AG04450 (cell line): ENCODE measurements around the gene JMJD7. TPM values are rescaled to one million over a fixed set of nuclear protein-coding genes. Genes with fewer than 3 reads are reported as not detected.

Experiments used
- CTCF ChIA-PET: fragments of 300-600, 350-600 bp; formaldehyde crosslinking; extraction: SDS; loops from one replicate; lab custom pipeline; 2022; ENCODE audit warnings: antibody characterized with exemption, inconsistent platforms; lab: Charles Lee
- POLR2A ChIA-PET: fragments of 350-600 bp; formaldehyde crosslinking; extraction: SDS; loops from one replicate; lab custom pipeline; 2021; ENCODE audit warnings: antibody characterized with exemption, inconsistent platforms; lab: Yijun Ruan, JAX
- DNase-seq: peaks from one replicate; pipeline ENCODE4 v3.0.0-alpha.2; 2011; ENCODE audit warnings: low read depth, low spot score
- H3K27ac ChIP-seq: one replicate; pipeline ENCODE4 v1.5.1; 2012; ENCODE audit warnings: low read depth, low read length, control low read depth
- H3K27me3 ChIP-seq: one replicate; pipeline ENCODE4 v1.6.0; 2012; ENCODE audit warnings: low read length; ENCODE audit not compliant: control insufficient read depth, insufficient read depth
- H3K4me3 ChIP-seq: 2 replicates; pipeline ENCODE4 v1.5.1; 2011; ENCODE audit warnings: mild to moderate bottlenecking, low read depth, low read length, control low read depth
- H3K9me3 ChIP-seq: 2 replicates; pipeline ENCODE4 v1.5.1; 2012; ENCODE audit warnings: low read length; ENCODE audit not compliant: control insufficient read depth, insufficient read depth
- polyA plus RNA-seq: library from polyadenylated mRNA; depleted of rRNA; stranded (reverse); fragments of >200 nt; gene quantifications from 2 replicates; pipeline ENCODE4 v1.2.3, GENCODE V29; 2011
- TF ChIP-seq, protein P1 (sequence below): IDR thresholded peaks from 2 replicates; pipeline ENCODE4 v1.5.1; 2011; ENCODE audit warnings: low read depth, low read length, control low read depth, inconsistent platforms

The JMJD7 gene
- polyA plus RNA-seq, 1 experiment: 5.1 TPM

DNA sequence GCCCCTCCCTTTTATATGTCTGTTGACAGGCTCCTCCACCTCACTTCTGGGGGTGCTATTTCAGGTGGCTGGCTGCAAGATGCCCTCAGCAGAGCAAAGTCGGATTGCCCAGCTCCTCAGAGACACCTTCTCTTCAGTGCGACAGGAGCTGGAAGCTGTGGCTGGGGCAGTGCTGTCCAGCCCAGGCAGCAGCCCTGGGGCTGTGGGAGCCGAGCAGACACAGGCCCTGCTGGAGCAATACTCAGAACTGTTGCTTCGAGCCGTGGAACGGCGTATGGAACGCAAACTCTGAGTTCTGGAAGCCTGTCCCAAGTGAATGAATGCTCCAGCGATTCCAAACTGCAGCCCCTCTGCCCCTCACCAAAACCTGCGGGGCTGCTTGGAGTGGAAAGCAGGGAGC, 2.7 kb upstream of the JMJD7 start:
- Histone ChIP-seq H3K4me3 (no peak overlapping the region), H3K9me3 (no peaks in the 10 kb centered on the region; the same call in 1 of the 2 replicates), H3K27ac (no peak overlapping the region), H3K27me3 (no peaks in the 10 kb centered on the region)
- DNase-seq: no peak
- TF ChIP-seq, protein P1, sequence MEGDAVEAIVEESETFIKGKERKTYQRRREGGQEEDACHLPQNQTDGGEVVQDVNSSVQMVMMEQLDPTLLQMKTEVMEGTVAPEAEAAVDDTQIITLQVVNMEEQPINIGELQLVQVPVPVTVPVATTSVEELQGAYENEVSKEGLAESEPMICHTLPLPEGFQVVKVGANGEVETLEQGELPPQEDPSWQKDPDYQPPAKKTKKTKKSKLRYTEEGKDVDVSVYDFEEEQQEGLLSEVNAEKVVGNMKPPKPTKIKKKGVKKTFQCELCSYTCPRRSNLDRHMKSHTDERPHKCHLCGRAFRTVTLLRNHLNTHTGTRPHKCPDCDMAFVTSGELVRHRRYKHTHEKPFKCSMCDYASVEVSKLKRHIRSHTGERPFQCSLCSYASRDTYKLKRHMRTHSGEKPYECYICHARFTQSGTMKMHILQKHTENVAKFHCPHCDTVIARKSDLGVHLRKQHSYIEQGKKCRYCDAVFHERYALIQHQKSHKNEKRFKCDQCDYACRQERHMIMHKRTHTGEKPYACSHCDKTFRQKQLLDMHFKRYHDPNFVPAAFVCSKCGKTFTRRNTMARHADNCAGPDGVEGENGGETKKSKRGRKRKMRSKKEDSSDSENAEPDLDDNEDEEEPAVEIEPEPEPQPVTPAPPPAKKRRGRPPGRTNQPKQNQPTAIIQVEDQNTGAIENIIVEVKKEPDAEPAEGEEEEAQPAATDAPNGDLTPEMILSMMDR: no peak
- CTCF ChIA-PET: no interaction called here
- POLR2A ChIA-PET: no interaction called here

DNA sequence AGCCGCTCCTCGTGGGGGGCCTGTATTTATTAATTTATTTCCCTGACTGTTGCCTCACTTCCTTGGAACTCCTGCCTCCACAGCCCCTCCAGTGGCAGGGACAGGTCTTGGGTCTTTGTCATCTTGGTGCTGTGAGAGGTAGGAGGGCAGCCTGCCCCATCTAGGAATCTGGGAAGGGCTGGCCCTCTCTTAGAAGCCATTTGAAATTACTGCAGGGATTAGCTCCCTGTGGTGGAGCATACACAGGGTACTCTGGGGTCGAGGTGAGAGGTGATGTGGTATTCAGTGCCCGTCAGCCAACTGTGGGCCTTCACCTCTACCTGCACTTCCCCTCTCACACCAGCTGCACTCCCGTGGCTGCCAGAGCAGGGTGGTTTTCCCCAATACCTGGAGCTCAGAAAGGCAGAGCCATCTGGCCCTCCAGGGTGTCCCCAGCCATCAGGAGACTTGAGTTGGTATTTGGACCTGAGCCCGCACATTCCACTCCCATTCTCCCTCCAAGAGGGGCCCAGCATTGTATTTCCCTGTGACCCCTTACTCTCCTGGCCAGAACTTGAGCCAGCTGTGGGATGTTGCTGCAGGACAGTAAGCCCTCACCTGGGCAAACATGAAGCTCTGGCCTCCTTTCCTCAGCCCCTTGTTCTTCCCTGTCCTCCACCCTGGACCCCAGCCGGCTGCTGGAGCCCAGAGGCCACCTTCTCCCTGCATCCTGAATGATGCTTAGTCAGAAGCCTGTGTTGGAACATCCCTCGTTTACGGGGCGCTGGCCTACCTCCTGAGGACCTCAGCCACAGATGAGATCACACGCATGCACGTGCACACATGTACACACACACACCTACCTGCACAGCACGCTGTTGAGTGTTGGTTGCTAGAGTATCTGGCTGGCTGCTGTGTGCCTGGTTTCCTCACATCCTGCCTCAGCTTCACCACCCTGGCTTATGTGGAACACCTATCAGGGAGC, 2.0 kb upstream of the JMJD7 start:
- no peaks in the 10 kb centered on the region; the same call in 1 of the 2 replicates for H3K9me3 ChIP-seq
- TF ChIP-seq, protein P1: no peak
- CTCF ChIA-PET: interaction anchor here (2.1 kb wide), 1 partner anchor 51 kb away, joined by 6 read pairs; the partner anchor contains the start of gene MAPKBP1
- DNase-seq: no peak
- H3K27me3 ChIP-seq: no peaks in the 10 kb centered on the region
- H3K27ac ChIP-seq: no peak overlapping the region
- H3K4me3 ChIP-seq: no peak overlapping the region
- POLR2A ChIA-PET: no interaction called here

DNA sequence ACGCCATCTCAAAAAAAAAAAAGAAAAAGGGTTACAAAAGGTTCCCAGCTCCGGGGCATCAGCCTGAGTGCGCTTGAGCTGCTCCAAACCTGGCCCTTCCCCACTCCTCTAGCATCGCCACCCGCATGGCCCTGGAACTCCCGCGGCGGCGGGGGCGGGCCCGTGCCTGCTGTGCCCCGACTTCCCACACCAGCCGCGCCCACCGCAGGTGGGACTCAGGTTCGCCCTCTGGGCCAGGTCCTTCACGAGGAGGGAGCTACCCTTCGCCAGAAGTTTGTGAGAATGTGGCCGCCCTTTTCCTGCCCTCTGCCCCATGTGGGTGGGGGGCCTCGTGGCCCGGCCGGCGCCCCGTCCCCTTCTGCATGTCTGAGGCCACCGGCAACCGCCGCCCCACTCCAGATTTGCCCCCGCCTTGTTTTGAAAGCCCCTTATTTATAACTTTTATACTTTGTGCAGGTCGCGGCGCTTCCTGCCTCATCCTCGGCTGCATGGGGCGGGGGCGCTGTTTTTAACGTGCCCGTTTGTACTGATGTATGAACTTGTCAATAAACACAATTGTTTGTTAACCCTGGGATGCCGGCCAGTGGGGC, 507 bp upstream of the JMJD7 start:
- Histone ChIP-seq H3K27ac (no peak overlapping the region), H3K4me3 (peak overlapping the region; percentile 62), H3K27me3 (no peaks in the 10 kb centered on the region), H3K9me3 (no peaks in the 10 kb centered on the region; the same call in 1 of the 2 replicates)
- CTCF ChIA-PET: interaction anchor here (2.1 kb wide), 1 partner anchor 53 kb away, joined by 6 read pairs; the partner anchor contains the start of gene MAPKBP1
- DNase-seq: no peak
- TF ChIP-seq, protein P1: 0 out of 2 replicates have a peak, but pooled peaks have one; percentile 10
- POLR2A ChIA-PET: no interaction called here

DNA sequence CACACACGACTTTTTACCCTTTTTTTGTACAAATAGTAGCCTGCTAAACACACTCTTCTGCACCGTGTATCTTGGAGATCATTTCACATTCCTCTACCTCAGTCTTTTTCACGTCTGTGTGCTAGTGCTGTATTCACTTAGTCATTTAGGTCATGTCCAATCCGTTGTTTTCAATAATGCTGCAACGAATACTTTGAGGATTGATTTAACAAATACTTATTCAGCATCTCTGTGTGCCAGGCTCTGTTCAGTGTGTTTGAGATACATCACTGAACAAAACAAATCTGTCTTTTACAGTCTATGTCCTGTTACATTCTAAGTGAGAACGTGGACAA, 882 bp downstream of the JMJD7 start:
- Histone ChIP-seq H3K27me3 (no peaks in the 10 kb centered on the region), H3K9me3 (no peaks in the 10 kb centered on the region; the same call in 1 of the 2 replicates), H3K4me3 (peak overlapping the region; percentile 91), H3K27ac (no peak overlapping the region)
- TF ChIP-seq, protein P1: no peak
- POLR2A ChIA-PET: no interaction called here
- DNase-seq: no peak
- CTCF ChIA-PET: no interaction called here
